Stimulated activated CD8-positive, alpha-beta memory T cell treated with anti-CD3 and anti-CD28 coated beads, Interleukin-2, amount 100 ng/mL, for 48 hours (primary cell): ENCODE data around the gene CA12.

Source experiments
- DNase-seq, 2 donors: peaks; one replicate each; pipeline ENCODE4 v3.0.0-alpha.2; 2020; ENCODE audit warnings: low read depth in 2 of 2

Gene CA12

GRCh38 chr15:63306492-63307073, 75.1 kb downstream of the CA12 start:
- DNase-seq: no peak

DNA sequence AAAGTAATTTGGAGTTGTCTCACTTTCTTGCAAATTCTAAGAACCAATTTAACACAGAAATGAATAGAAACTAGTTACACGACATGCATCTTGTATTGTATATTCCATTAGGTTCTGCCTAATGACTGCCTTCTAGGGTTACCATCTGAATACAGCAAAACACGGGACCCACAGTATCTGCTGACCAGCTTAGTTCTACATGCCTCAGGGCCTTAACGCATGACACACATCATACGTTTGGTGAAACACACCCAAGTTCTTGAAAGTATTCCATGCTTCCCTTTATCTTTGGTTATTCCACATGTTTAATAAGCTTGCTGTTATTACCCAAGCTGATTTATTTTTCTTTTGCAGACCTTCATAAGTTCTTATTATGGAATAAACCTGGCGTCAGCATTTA, 76.4 kb downstream of the CA12 start:
- DNase-seq: no peak

DNA sequence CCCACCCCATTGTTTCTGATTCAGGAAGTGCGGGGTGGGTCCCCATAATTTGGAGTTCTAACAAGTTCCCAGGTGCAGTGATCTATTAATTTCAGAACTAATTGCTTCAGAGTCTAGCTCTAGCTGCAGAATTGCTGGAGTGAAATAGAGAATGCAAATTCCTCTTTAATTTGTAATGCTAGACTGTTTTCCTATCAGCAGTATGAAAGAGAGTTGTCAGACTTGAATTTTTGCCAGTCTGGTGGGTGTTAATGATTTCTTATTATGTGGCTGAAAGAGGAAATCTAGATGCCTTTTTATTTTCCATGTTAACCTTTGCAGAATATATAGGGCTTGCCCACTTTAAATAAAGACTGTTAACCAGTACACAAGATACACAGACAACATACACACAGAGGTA, 80.6 kb downstream of the CA12 start:
- DNase-seq: no peak

- DNase-seq: no peak
Measured at GRCh38 chr15:63299943-63300575, 81.6 kb downstream of the CA12 start.

DNA sequence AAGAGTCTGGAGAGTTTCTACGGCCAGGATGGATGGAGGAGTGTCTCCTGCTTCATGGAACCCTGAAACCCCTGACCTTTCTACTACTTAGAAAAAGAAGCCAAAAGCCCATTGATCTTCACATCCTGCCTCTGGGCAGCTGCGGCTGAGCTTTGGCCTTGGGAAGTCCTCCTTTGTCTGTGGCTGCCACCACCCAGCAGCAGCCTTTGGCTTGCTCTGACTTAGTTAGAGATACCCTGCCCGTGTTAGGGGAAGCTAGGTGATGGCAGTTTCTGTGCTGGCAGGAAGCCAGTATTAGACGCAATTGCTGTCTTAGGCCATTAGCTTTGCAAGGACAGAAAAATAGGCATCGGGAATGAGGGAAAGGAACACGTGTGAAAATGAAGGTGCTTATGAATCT, 85.5 kb downstream of the CA12 start:
- no peak for DNase-seq

DNA sequence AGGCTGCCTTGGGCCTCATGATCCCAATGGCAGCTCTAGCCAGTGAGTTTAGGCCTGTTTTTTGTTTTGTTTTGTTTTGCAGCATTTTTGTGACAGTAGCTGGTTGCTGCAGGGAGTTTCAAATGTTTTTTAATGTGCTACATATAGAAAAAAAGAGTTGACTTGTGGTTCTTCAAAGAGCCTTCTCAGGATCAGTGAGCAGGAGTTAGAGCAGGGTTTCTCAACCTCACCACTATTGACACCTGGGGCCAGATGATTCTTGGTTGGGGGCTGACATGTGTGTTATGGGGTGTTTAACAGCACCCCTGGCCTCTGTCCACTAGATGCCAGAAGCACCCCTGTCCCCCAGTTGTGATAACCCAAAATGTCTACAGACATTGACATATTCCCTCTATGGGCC, 86.3 kb downstream of the CA12 start:
- no peak for DNase-seq

DNA sequence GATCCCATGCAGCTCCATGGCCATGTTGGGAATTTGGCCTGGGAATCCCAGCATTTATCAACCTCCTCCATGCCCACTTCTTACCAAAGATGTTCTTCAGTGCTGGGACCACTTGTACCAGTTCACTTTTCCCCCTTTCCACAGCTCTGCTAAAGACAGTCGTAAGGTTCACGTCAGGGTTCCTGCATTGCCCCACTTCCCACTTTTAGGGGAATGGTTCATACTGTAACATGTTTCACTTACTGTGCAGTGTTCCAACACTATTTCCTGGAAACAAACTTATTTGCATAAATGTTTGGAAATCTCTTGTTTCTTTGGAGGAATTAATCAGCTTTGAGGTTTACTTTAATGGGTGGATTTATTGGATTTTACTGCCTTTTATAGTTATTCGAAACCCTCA, 87.3 kb downstream of the CA12 start:
- no peak for DNase-seq

DNA sequence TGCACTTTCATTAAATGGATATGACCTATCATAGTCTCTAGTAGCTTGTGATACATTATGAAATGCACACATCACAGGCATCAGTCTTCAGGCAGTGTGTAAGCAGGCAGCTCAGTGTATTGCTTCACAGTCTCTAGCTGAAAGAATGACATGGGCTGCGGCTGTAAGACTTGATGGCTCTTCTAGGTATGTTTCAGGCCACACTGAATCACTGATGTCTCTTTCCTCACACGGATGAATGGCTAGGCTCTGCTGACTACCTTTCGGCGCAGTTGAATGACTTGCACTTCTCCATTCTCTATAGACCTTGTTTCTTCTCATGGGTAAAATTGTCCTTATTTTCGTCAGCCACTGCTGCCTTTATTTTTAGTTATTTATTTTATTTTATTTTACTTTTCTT, 88.9 kb downstream of the CA12 start:
- no peak for DNase-seq

- no peak for DNase-seq
Measured at GRCh38 chr15:63292241-63292640, 89.4 kb downstream of the CA12 start.

DNA sequence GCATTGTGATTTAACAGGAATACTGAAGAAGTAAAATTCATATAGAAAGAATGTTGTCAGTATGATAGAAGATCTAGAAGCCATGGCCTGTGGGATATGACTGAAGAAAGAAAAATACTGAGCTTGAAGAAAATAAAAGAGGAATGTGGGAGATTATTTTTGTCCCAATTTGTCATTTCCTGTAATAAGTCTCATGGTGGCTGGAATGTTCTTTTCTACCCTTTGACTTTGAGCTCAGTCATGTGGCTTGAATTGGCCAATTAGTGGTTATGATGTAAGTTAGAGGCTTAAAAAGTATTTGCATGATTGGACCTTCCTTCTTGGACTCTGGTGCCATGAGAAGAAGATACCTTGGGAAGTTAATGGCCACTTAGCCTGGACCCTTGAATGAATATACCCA, 90.1 kb downstream of the CA12 start:
- no peak for DNase-seq

DNA sequence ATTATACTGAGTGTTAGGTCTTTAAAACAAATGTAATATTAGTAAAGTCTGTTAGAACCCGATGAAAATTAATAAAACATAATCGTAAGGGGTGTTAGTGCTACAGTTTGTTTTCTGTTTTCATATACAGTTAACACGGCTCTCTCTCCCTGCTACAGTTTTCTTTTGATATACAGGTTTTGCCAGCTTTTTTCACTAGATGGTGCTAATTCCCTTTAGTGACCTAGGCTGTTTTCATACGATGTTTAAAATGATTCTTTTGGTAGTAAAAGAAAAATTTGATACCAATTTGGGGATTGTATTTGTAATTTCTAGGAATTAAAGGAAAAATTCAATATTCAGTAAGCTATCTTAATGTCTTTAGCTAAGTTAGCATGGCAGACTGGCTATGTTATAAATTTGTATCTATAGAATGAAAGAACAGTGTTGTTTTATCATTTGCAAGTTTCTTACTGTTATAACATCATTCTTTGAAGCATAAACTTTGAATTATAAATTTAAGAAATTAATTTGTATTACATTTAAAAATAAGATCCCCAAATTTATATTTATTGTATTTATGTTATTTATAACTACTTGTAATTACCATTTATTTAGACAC, 92.8 kb downstream of the CA12 start:
- no peak for DNase-seq

GRCh38 chr15:63288342-63288741, 93.3 kb downstream of the CA12 start:
- DNase-seq: no peak

DNA sequence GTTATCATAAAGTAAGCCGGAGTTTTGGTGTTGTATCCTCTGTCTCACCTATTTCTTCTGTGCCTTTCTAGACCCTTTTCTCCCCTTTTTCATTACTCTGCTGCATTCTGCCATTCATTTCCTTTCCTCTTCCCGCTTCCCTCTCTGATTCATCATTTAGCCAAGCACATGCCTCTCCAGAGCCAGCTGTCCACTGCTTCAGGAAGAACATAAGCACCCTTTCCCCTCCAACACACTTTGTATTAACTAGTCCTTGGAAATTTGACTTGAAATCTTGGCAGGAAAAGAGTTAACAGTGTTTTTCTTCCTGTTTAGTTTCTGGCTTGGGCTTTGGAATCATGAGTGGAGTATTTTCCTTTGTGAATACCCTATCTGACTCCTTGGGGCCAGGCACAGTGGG, 94.5 kb downstream of the CA12 start:
- DNase-seq: no peak

DNA sequence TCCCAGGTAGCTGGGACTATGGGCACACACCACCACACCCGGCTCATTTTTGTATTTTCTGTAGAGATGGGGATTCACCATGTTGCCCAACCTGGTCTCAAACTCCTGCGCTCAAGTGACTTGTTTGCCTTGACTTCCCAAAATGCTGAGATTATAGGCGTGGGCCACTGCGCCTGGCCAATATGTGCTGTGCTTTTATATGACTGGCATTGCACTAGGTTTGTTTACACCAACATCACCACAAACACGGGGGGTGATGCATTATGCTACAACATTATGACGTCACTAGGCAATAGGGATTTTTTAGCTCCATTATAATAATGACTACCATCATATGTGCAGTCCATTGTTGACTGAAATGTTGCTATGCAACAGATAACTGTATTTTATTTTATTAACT, 97.3 kb downstream of the CA12 start:
- no peak for DNase-seq

DNA sequence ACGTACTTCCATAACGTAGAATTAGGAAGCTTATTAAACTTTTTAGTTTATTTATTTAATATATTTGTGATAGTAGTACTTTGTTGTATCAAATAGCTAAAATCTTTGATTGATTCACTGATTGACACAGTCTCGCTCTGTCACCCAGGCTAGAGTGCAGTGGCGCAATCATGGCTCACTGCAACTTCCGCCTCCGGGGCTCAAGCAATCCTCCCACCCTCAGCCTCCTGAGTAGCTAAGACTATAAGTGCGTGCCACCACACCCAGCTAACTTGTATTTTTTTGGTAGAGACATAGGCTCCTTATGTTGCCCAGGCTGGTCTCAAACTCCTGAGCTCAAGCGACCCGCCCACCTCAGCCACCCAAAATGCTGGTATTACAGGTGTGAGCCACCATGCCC, 98.5 kb downstream of the CA12 start:
- no peak for DNase-seq

DNA sequence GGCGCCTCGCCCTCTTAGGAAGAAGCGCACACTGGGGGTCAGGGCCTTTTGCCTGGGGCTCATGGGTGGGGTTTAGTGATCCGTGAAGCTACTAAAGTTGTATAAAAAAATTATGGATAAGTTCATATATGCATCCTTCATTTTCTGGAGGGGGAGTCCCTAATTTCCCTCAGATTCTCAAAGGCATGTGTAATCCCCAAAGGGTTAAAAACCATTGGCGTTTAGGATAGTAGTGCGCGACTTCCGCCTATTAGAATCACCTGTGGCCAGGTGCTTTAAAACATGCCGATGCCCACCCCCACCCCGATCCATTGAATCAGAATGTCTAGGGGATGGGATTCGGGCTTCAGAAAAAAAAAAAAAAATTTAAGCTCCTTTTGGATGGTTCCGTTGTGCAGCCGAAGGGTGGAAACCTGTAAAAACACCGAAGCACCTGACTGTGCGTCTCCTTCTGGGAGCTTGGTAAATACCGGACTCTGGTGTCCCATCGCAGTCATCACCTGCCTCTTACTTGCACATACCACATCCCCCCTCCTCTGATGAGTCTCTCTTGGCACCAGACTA, 103.7 kb downstream of the CA12 start:
- DNase-seq: no peak

DNA sequence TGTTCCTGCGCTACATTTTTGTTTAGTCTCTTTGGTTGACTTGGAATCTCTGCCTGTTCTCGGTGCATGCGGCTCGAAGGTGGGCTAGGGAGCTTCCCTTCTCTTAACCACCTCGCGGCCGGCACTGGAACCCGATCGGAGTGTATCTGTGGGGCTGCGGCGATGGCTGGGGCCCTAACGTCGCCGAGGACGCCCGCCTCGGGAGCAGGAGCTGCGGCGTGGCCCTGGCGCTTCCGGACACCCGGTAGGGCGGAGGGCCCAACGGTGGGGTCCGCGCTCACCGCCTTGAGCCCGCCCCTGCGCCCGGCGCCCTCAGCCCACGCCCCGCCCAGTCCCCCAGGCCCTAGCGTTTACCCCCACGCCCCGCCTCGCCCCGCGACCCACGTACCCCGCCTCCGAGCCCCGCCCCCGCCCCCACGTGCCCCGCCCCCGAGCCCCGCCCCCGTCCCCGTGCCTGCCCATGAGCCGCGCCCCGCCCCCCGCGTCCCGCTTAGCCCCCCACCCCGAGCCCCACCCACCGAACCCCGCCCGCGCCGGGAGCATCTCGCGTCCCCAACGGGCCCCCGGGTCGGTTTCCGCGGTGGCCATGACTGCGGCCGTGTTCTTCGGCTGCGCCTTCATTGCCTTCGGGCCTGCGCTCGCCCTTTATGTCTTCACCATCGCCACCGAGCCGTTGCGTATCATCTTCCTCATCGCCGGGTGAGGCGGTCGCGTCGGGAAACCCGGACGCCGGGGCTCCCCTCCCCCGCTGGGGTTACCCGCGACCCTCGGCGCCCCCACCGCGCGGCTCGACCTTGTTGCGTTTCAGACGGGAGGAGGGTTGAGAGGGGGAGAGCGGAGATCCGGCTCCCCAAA, 104.4 kb downstream of the CA12 start, which contains the start of gene APH1B:
Gene APH1B, plus strand, starts transcription at position 568 of the 855 bp plus-strand sequence. Its CDS starts 19 bp downstream, at position 587.
- peak; percentile 60 to 61 for DNase-seq

DNA sequence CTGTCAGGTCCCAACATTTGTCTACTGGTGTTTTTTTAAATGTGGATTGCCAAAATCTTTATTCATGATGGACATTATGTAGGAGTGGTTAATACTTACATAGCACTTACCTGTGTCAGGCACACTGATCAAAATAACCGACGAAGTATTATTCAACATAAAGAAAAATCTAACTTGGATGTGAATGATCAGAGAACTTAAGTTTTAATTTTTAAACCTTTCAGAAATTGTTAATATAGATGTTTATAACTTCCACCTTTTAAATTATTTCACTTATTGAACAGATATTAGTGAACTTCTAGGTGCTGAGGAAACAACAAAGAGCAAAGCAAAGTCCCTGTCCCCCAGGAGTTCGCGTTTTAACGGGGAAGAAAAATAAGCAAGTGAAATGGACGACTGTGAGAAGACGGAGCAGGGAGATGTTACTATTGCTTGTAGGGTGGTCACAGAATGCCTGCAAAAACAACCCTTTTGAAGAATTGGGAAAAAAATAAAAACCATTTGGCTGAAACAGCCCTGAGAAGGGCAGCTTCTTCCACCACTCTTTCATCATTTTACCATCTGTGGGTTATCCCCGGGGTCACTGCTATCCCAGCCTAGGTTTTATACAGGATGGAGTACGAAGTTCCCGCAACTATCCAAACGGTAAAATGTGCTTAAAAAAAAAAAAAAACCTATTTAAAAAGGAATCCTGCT, 105.2 kb downstream of the CA12 start:
- no peak for DNase-seq

DNA sequence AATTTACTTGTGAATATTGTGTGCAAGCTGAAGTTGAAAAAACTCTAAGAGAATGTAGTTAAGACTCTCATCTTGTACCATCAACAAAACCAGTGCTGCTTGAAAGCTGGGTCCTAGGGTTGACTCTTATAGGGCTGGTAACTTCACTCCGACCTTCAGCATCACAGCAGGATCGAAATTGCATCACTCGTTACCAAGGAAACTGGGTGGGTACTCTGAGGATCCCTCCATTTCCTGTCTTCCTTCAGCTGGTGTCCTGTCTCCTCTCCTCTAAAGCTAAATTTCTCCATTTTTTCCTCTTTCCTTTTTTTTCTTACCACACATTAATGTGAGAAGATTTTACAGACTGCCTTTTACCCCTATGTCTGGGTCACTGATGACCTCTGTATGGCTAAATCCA, 107.2 kb downstream of the CA12 start:
- no peak for DNase-seq
